Measurements from ENCODE around the gene C1QTNF6.

The C1QTNF6 gene

DNA sequence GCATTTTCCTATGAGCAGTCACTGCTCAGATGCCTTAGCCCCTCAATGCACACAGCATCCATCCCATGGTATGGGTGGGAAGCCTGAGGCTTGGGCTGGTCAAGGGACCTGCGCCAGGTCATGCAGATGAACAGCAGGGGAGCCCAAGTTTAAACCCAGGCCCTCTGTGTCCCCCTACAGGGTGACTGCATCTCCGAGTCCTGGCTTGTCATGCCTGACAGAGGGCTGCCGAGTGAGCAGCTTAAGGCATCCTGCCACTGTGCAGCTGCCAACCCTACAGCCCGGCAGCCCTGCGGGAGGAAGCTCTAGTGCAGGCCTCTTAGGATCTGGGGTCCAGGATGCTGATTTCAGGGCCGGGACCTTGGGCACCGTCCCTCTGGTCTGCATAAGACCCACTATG is 48.3 kb downstream of the C1QTNF6 start:
- no peak for DNase-seq

DNA sequence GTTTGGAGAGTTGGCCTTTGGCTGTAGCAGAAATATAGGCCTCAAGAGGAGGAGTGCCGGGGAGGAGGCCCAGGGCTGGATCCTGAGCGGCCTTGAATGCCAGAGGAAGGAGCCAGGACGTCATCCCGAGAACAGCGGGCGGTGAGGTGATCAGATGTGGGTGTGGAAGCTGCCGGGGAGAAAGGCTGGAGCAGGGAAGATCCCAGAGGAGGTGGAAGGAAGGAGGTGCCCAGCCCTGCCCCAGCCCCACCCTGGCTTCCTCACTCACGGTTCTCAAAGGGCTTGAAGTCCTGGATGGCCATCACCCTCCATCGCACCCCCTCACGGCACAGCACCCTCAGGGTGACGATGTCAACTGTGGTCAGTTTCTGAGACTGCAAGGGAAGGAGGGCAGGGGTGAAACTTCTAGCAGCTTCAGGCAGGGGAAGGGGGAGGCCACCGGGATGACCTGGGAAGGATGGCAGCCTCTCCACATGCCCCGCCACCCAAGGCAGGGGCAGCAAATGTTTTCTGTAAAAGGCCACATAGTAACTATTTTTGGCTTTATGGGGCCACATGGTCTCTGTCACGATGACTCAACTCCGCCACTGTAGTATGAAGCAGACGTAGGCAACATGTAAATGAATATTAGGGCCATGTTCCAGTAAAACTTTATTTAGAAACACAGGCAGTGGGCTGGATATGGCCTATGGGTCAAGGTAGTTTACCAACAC is 49.0 kb downstream of the C1QTNF6 start:
- no peak for DNase-seq

DNA sequence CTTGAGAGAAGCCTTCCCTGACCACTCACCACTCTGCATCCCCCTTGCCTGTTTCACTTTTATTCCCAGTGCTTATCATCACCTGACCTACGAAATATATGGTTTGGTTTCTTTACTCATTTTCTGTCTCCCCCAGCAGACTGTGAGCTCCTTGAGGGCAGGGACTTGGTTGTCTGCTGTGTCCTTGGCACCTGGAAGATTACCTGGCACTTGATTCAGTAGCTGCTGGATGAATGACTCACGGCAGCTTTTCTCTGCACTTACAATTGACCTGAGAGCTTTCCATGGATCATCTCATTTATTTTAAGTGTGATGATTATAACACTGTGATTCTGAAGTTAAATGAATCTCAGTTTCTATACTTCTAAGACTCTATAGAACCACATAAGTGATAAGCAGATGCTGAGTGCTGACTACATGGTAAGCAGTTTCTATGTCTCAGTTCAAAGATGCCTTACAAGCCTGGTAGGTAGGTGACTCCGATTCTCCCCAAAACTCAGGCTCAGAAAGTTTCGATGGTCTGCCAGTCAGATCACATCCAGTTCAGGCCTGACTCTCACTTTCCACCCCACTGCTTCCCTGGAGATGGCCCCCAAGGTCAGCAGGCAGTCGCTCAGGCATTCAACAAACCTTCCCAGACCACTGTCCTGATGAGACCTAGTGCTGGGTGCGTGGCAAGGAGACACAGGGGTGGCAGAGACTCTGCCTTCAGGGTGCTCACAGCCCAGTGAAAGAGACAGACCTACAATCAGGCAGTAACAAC is 50.0 kb downstream of the C1QTNF6 start:
- no peak for DNase-seq

DNA sequence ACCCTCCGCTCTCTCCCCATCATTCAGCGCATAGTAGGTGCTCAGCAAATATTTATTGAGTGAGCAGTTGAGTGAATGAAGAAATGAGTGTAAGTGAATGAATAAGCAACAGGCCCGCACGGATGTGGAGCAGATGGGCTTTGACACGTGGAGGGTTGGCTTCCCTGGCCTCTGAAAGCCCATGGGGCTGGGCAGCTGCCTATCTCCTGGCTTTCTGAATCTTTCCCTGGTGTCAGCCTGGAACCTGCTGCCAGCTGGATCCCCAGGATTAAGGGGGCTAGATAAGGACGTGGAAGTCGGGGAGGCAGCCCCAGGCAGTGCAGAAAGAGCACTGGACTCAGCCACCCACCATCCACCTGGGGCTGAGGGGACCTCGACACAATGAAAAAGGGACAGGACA is 50.9 kb downstream of the C1QTNF6 start:
- no peak for DNase-seq

GRCh38 chr22:37135023-37135422 is 53.0 kb downstream of the C1QTNF6 start:
- no peak for DNase-seq

GRCh38 chr22:37133304-37134018 is 54.6 kb downstream of the C1QTNF6 start:
- DNase-seq, result no peak

DNA sequence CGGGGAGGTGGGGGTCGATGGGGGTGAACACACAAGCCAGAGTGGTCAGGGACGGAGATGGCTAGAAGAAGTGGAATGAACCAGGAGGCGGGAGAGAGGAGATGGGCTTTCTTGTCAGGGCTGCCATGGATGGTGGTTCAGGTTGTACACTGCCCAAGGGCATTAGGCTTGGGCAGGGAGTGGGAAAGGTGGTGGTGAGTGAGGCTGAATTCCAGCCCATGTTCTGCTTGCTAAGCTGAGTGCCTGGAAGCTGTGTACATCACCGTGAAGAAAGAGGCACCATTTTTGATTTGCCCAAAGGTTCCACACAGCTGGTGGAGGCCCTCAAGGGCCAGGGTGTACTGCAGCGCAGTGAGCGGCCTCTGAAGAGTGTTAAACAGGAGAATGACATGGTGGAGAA is 55.3 kb downstream of the C1QTNF6 start:
- no peak for DNase-seq
